Endometrial microvascular endothelial cells (primary cell): ENCODE data around the gene DGKI. TPM values are rescaled to one million over a fixed set of nuclear protein-coding genes. Genes with fewer than 3 reads are reported as not detected.

Experiments used
- in situ Hi-C: cut with HindIII; loops from 2 replicates; pipeline ENCODE4 v1.10.0; 2017; ENCODE audit warnings: low sequenced_read_pairs, low pct_unique_long_range_greater_than_20kb; ENCODE audit errors: inconsistent ontology term
- total RNA-seq: library from RNA; depleted of rRNA; stranded (reverse); fragments of >200 nt; gene quantifications from one replicate; pipeline ENCODE4 v1.2.3, GENCODE V29; 2015; ENCODE audit errors: inconsistent ontology term

Gene DGKI
- total RNA-seq, 1 donor from 2014 or later: not detected

GRCh38 chr7:137801491-137801890 is 45.3 kb downstream of the DGKI start:
- in situ Hi-C loops: no loop called here

DNA sequence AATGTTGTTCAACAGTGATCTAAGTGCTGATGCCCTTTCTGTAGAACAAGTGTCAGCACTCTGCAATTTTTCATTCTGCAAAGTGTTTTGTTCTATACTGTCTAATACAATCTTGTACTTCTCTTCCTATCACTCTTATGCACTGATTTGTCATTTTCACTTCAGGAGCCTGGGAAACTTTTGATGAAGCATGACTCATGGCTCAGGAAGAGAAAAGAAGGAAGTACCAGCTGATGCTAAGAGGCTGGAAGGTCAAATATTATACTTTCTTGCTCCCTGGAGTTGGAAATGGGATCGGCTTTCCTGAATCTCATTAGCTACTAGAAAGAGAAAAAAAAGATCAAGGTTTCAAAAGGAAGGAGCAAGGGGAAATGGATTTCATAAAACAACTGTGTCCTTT is 45.8 kb downstream of the DGKI start:
- in situ Hi-C loops: no loop called here

DNA sequence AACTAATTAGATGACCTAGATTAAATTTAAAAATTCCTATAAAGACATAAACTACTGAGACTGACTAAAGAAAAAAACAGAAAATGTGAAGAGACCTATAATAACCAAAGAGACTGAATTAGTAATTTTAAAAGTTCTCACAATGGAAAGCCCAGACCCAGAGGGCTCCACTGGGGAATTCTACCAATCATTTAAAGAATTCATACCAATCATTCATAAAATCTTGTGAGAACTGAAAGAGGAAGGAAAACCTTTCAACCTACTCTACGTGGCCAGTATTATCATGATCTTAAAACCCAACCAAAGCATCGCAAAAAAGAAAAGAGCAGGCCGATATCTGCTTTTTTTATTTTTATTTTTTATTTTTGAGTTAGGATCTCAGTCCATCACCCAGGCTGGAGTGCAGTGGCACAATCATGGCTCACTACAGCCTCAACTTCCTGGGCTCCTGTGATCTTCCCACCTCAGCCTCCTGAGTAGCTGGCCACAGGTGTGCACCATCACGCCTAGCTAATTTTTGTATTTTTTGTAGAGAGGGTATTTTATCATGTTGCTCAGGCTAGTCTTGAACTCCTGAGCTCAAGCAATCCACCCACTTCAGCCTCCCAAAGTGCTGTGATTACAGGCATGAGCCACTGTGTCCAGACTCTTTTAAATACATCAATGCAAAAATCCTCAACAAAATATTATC is 48.6 kb downstream of the DGKI start:
- in situ Hi-C loops: no loop called here

DNA sequence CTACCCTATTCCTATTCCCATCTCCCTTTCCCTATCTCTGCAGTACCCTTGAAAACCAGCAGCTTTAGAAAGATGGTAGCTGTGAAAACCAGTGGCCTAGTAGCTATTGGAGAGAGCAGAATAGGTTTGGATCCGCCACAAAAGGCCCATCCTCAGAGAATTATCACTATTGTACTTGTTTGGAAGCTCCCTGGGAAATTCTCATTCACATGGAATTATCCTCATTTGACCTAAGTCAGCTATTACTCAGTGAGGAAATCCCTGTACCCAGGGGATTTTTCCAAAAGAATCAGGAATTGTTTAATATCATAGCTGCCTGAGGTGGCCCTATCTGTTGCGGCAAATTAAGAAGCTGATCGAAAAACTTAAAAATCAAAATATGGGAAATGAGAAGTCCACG is 51.6 kb downstream of the DGKI start:
- in situ Hi-C loops: no loop called here

- in situ Hi-C loops: no loop called here
Observed at GRCh38 chr7:137791930-137792329, 54.8 kb downstream of the DGKI start.

GRCh38 chr7:137790828-137791227 is 55.9 kb downstream of the DGKI start:
- in situ Hi-C loops: no loop called here

GRCh38 chr7:137789215-137789882 is 57.4 kb downstream of the DGKI start:
- in situ Hi-C loops: no loop called here

DNA sequence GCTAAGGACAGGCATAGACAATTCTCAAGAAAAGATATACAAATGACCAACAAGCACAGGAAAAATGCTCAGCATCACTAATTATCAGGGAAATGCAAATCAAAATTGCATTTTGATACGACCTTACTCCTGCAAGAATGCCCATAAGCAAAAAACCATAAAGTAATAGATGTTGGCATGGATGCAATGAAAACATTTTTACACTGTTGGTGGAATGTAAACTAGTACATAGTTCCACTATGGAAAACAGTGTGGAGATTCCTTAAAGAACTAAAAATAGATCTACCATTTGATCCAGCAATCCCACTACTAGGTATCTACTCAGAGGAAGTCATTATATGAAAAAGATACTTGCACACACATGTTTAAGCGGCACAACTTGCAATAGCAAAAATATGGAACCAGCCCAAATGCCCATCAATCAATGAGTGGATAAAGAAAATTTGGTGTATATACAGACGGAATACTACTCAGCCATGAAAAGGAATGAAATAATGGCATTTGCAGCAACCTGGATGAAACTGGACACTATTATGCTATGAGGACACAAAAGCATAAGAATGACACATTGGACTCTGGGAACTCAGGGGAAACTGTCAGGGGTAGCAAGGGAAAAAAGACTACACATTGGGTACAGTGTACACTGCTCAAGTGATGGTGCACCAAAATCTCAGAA is 59.3 kb downstream of the DGKI start:
- in situ Hi-C loops: no loop called here

GRCh38 chr7:137778511-137778910 is 68.3 kb downstream of the DGKI start:
- in situ Hi-C loops: no loop called here

- in situ Hi-C loops: no loop called here
Observed at GRCh38 chr7:137774793-137775201, 72.0 kb downstream of the DGKI start.

DNA sequence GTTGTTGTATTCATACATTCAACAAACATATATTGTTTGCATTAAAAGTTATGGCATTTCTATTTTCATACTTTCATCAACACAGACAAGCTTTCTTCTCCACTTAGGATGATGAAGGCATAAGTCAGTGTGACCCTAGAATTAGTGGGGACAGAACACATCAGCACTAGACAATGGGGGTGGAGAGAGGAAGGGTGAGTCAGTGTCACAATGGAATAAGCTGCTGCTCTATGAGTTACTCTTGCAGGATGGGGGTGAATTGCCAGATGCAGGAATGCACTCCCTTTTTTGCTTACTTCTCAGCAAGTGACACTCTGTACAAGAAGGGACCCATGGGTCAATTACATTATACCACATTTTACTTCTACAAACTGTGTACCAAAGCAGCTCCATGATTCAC is 74.0 kb downstream of the DGKI start:
- in situ Hi-C loops: no loop called here

DNA sequence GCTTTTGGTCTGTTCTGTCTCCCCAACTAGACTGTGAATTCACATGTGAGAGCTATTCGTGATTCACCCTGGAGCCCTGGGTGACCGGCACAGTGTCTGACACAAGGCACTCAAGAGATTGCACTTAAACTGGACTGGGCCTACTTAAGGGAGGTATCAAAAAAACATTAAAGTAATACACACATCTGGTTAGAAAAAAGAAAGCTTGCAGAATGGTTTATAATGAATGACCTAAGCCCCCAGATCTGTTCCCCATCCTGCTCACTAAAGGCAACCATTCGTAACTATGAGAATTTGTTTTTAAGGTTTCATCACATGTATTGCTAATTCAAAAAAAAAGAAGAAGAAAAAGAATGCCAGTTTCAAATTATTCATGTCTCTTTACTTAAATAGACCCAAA is 74.5 kb downstream of the DGKI start:
- in situ Hi-C loops: no loop called here

DNA sequence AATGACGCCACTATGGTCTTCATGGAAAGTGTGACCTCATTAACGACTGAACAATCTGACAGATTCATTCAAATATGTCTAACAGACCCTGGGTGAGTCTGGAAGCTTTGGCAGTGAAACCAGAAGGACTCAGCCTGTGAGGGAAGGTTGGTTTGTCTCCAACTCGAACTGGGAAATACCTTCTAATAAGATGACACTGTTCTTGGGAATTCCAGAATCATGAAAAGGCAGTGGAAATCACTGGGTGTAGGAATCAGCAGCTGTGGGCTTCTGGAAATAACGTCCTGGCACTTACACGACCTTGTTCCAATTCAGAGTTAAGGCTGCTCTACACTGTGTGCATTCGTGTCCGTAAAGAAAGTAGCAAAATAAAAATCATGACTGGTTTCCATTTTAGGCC is 75.1 kb downstream of the DGKI start:
- in situ Hi-C loops: no loop called here

DNA sequence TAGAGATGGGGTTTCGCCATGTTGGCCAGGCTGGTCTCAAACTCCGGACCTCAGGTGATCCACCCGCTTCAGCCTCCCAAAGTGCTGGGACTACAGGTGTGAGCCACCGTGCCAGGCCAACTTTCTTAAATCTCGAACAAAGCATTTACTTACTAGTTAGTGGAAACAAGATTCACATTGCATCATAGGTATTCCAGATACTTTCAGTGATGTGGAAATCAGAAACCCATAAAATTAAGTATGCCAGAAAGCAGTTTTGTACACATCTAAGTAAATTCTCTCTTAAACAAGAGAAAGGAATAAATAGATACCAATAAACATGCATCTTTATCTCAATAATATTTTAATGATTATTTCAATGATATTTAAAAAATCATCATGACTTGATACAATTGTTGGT is 75.5 kb downstream of the DGKI start:
- in situ Hi-C loops: no loop called here

DNA sequence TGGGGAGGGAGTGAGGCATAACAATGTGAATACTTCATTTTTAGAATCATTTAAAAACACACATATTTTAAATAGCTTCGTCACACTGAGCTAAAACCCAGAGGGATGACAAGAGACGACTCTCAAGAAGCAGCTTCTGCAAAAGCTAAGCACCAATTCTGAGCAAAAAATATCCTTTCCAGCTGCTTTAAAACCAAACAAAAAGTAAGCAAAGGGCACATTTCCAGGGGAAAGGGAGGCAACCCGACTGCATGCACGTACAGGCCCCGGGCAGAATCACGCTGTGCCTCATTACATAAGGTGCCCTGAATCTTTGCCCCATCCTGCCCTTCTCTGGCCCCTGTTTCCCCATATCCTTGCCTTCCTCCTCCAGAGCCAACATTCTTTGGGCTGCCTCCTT is 78.4 kb downstream of the DGKI start:
- in situ Hi-C loops: no loop called here

DNA sequence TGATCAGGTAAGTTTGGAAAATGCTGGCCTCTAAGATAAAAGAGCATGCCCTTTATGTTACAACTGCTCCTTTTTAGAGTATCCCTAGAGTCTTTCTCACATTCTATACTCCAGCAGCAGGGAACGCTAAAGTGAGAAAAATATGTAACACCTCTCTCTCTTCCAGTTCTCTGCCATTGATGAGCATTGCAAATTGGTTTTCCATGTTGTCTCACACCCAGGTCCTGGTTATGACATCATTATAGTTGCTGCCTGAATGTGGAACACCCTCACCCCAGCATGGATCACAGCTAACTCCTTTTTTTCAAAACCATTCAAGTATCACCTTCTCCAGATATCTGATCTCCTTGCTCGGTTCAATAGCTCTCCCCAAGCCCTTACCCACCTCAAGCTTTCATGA is 84.4 kb downstream of the DGKI start:
- in situ Hi-C loops: no loop called here

DNA sequence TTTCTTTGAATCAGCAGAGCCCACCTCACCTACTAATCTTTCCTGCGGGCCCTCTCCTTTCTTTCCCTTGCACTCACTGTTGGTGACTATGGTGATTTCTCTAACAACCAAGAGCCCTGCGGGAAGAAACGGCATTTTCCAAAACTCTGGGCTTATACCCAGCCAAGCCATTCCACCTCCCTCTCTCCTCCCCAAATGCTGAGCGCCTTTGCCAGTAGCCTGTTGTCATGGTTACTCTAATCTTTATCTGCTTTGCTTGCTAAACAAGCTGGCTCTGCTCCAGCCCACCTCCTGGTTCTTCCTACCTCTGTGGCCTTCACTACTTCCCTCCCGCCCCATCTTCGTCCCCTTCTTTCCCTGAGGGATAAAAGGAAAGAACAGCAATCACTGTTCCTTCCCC is 86.7 kb downstream of the DGKI start:
- in situ Hi-C loops: no loop called here

DNA sequence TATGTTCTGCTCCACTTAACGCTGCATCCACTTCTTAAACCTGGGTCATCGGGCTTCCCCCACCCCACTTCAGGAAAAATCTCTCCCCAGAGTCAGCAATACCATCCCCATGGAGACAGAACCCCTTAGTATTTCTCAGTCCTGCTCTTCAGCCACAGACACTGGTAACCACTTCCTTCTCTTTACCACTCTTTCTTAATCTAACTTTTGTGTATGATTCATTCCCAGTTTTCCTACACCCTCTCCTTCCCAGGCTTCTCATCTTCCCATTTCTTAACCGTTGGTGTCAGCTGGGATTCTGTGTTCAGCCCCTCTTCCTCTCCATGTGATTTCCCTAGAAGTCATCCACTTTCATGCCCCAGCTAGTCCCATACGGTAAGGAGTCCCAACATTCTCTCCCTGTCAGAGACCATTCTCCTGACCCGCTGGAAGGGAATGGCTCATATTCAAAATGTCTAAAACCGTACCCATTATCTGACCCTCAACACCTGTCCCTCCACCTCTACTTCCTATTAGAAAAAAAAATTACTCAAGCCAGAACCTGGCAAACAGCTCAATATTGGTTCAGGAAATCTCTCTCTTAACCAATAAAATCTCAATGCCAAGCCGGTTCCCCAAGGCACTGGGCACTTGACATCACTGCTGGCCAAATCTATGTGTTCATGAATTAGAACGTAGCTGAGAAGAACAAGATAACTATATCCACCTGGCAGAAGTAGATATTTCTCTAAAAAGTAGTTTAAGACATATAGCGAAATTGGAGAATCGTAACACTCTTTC is 89.4 kb downstream of the DGKI start:
- in situ Hi-C loops: no loop called here

DNA sequence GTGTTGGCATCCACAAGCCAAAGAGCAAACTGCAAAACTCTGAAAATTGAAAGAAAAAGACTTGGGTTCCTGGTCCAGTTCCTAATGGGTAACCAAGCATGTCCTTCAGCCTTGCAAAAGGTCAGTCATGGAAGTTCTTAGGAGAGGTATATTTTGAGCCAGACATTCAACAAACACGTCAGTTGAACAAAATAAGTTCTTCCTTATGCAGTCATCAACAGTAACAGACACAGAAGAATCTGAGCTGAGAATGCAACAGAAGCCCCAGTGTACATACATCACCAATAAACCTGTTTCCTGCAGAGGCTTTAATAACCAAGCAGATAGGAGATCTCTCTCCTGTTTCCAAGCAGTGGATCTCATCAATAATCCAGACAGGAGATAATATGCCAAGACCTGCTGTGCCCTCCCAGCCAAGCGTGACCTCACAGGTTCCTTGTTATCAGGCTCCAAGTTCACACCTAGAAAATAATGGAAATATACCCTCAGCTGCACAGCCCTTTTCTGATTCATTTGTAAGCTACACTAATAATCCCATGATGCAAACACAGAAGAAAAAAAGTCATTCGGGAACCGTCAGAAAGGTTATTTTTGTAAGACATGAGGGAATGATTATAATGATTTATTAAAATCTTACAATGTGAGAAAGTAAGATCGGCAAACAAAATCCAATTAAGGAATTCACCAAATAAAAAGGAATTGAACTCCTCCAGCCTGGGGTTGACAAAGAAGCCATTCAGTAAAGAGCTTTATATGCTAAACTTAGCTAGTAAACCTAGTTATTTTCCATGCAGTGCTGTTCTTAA is 90.7 kb downstream of the DGKI start:
- in situ Hi-C loops: no loop called here
